IMR-90 (cell line): ENCODE results near the gene STAT1. TPM values are rescaled to one million over a fixed set of nuclear protein-coding genes. Genes with fewer than 3 reads are reported as not detected.

ENCODE experiments used
- ATAC-seq: fragments of 200-7000 bp; cut with Tn5 transposase; 2 replicates; pipeline ENCODE4 v1.9.1; 2020; ENCODE audit warnings: low read depth, mild to moderate bottlenecking, moderate library complexity
- BruUV-seq: library from RNA; stranded (reverse); fragments of 400-500 nt; replicated peaks from 2 replicates; lab custom pipeline; 2021; lab: Mats Ljungman, UMichigan
- CTCF ChIA-PET: fragments of 300-600 bp; formaldehyde crosslinking; extraction: SDS; loops from one replicate; lab custom pipeline; 2021; ENCODE audit warnings: antibody characterized with exemption; lab: Yijun Ruan, JAX
- POLR2A ChIA-PET: fragments of 300-600 bp; sonication (Branson Sonifier 250); formaldehyde crosslinking; loops from one replicate; lab custom pipeline; 2022; ENCODE audit warnings: antibody characterized with exemption; ENCODE audit not compliant: unreplicated experiment; lab: Charles Lee
- DNase-seq: peaks from one replicate; pipeline ENCODE4 v3.0.0; 2013
- H2AFZ ChIP-seq: replicated peaks from 2 replicates; pipeline ENCODE3; 2013; ENCODE audit warnings: low read length, mild to moderate bottlenecking; ENCODE audit not compliant: poor library complexity
- H2AK5ac ChIP-seq: 2 replicates; pipeline ENCODE4 v1.6.1; 2013; ENCODE audit warnings: low read depth, low read length, inconsistent platforms
- H2AK9ac ChIP-seq: replicated peaks from 2 replicates; pipeline ENCODE3; 2013; ENCODE audit warnings: mild to moderate bottlenecking, low read depth, low read length, moderate library complexity; ENCODE audit not compliant: poor library complexity
- H2BK120ac ChIP-seq: 2 replicates; pipeline ENCODE4 v1.6.1; 2013; ENCODE audit warnings: low read depth, low read length, inconsistent platforms
- H2BK15ac ChIP-seq: 3 replicates; pipeline ENCODE4 v1.6.1; 2013; ENCODE audit warnings: low read depth, low read length, inconsistent platforms
- H2BK20ac ChIP-seq: 2 replicates; pipeline ENCODE4 v1.6.1; 2013; ENCODE audit warnings: low read depth, mild to moderate bottlenecking, inconsistent platforms, low read length, moderate library complexity
- H2BK5ac ChIP-seq: 2 replicates; pipeline ENCODE4 v1.6.1; 2013; ENCODE audit warnings: mild to moderate bottlenecking, low read depth, low read length, inconsistent platforms; ENCODE audit not compliant: poor library complexity, severe bottlenecking
- H3K14ac ChIP-seq: replicated peaks from 2 replicates; pipeline ENCODE4 v1.6.1; 2013; ENCODE audit warnings: low read depth, low read length, inconsistent platforms
- H3K18ac ChIP-seq: 2 replicates; pipeline ENCODE4 v1.6.1; 2013; ENCODE audit warnings: low read depth, low read length, control low read depth
- H3K23ac ChIP-seq: 2 replicates; pipeline ENCODE4 v1.6.1; 2013; ENCODE audit warnings: low read depth, low read length, inconsistent platforms
- H3K27ac ChIP-seq: 2 replicates; pipeline ENCODE4 v1.5.1; 2013; ENCODE audit warnings: mild to moderate bottlenecking, control low read depth, low read length; ENCODE audit not compliant: insufficient read depth
- H3K27me3 ChIP-seq: 2 replicates; pipeline ENCODE4 v1.6.1; 2013; ENCODE audit warnings: low read length; ENCODE audit not compliant: control insufficient read depth, insufficient read depth
- H3K36me3 ChIP-seq: 2 replicates; pipeline ENCODE4 v1.6.1; 2013; ENCODE audit warnings: low read length, mixed read lengths; ENCODE audit not compliant: control insufficient read depth, insufficient read depth
- H3K4ac ChIP-seq: 2 replicates; pipeline ENCODE4 v1.6.1; 2013; ENCODE audit warnings: low read depth, low read length, inconsistent platforms
- H3K4me1 ChIP-seq: 2 replicates; pipeline ENCODE4 v1.6.1; 2013; ENCODE audit warnings: low read length, mixed read lengths; ENCODE audit not compliant: control insufficient read depth, insufficient read depth
- H3K4me2 ChIP-seq: 2 replicates; pipeline ENCODE4 v1.6.1; 2013; ENCODE audit warnings: low read depth, mild to moderate bottlenecking, control low read depth, low read length, moderate library complexity
- H3K4me3 ChIP-seq: 2 replicates; pipeline ENCODE4 v1.5.1; 2013; ENCODE audit warnings: low read depth, mild to moderate bottlenecking, control low read depth, low read length, moderate library complexity; ENCODE audit not compliant: insufficient read depth
- H3K56ac ChIP-seq: 2 replicates; pipeline ENCODE4 v1.6.1; 2013; ENCODE audit warnings: low read length, inconsistent platforms; ENCODE audit not compliant: insufficient read depth; ENCODE audit errors: extremely low read depth
- H3K79me1 ChIP-seq, 2 experiments: 2 replicates each; pipeline ENCODE4 v1.6.1; 2013; ENCODE audit warnings: low read length in 2 of 2, inconsistent platforms in 1 of 2, low read depth in 1 of 2
- H3K9ac ChIP-seq: 2 replicates; pipeline ENCODE4 v1.6.1; 2013; ENCODE audit warnings: low read depth, low read length, control low read depth
- H3K9me1 ChIP-seq: 2 replicates; pipeline ENCODE4 v1.6.1; 2013; ENCODE audit warnings: low read length, inconsistent platforms; ENCODE audit not compliant: insufficient read depth
- H3K9me3 ChIP-seq: 2 replicates; pipeline ENCODE4 v1.6.1; 2013; ENCODE audit warnings: low read length; ENCODE audit not compliant: control insufficient read depth, insufficient read depth
- H4K20me1 ChIP-seq: 2 replicates; pipeline ENCODE4 v1.6.1; 2013; ENCODE audit warnings: low read length, inconsistent platforms; ENCODE audit not compliant: insufficient read depth
- H4K5ac ChIP-seq: 2 replicates; pipeline ENCODE4 v1.6.1; 2013; ENCODE audit warnings: mild to moderate bottlenecking, low read depth, low read length, control low read depth
- H4K8ac ChIP-seq, 2 experiments: 2 replicates each; pipeline ENCODE4 v1.6.1; 2013; ENCODE audit warnings: low read depth in 2 of 2, low read length in 2 of 2, control low read depth in 1 of 2, inconsistent platforms in 1 of 2
- H4K91ac ChIP-seq: 2 replicates; pipeline ENCODE4 v1.6.1; 2013; ENCODE audit warnings: low read depth, low read length, inconsistent platforms; ENCODE audit not compliant: insufficient read depth
- BHLHE40 ChIP-seq: fragments of 150-350 bp; IDR thresholded peaks from 2 replicates; pipeline ENCODE4 v1.6.1; 2016; ENCODE audit warnings: mild to moderate bottlenecking, low read depth, low read length
- CEBPB ChIP-seq: IDR thresholded peaks from 2 replicates; pipeline ENCODE4 v1.6.1; 2012; ENCODE audit warnings: low read depth, low read length, improper control_type of control experiment
- CHD1 ChIP-seq: IDR thresholded peaks from 2 replicates; pipeline ENCODE4 v1.6.1; 2012; ENCODE audit warnings: low read depth, low read length, improper control_type of control experiment
- FOS ChIP-seq: fragments of 150-350 bp; IDR thresholded peaks from 2 replicates; pipeline ENCODE4 v1.6.1; 2016; ENCODE audit warnings: low read depth, low read length
- MAFK ChIP-seq: IDR thresholded peaks from 2 replicates; pipeline ENCODE4 v1.6.1; 2012; ENCODE audit warnings: low read depth, low read length, improper control_type of control experiment
- MAZ ChIP-seq: IDR thresholded peaks from 2 replicates; pipeline ENCODE4 v1.6.1; 2012; ENCODE audit warnings: low read depth, mild to moderate bottlenecking, low read length, improper control_type of control experiment, moderate library complexity, borderline replicate concordance
- MXI1 ChIP-seq: IDR thresholded peaks from 2 replicates; pipeline ENCODE4 v1.6.1; 2012; ENCODE audit warnings: low read depth, mild to moderate bottlenecking, low read length, moderate library complexity, borderline replicate concordance
- NFE2L2 ChIP-seq: fragments of 150-350 bp; IDR thresholded peaks from 2 replicates; pipeline ENCODE4 v1.6.1; 2016; ENCODE audit warnings: low read depth, mild to moderate bottlenecking, low read length
- POLR2A ChIP-seq: IDR thresholded peaks from 2 replicates; pipeline ENCODE4 v1.6.1; 2012; ENCODE audit warnings: mild to moderate bottlenecking, low read depth, low read length
- RAD21 ChIP-seq: IDR thresholded peaks from 2 replicates; pipeline ENCODE4 v1.6.1; 2012; ENCODE audit warnings: low read length, improper control_type of control experiment
- RCOR1 ChIP-seq: IDR thresholded peaks from 2 replicates; pipeline ENCODE4 v1.6.1; 2012; ENCODE audit warnings: mild to moderate bottlenecking, low read length, improper control_type of control experiment; ENCODE audit not compliant: insufficient replicate concordance
- RFX5 ChIP-seq: IDR thresholded peaks from 2 replicates; pipeline ENCODE4 v1.8.0; 2012; ENCODE audit warnings: low read depth, mild to moderate bottlenecking, low read length, moderate library complexity
- SMC3 ChIP-seq: fragments of 150-350 bp; IDR thresholded peaks from 2 replicates; pipeline ENCODE4 v1.6.1; 2016; ENCODE audit warnings: low read depth, mild to moderate bottlenecking, antibody characterized with exemption, low read length, moderate library complexity
- WGBS, 2 experiments: methylation state at CpG; one replicate each; pipeline versions ENCODE4 v1.1.5 to v1.1.7; 2013; ENCODE audit warnings: missing lambda C conversion rate in 2 of 2; ENCODE audit not compliant: insufficient read length in 1 of 2; ENCODE audit errors: extremely low coverage in 2 of 2; 5-methylcytosine and 5-hydroxymethylcytosine counted together
- dilution Hi-C: fragments of 300-500 bp; cut with HindIII; formaldehyde crosslinking; loops from one replicate; pipeline ENCODE4 v1.14.3; 2018; ENCODE audit warnings: low sequenced_read_pairs; ENCODE audit not compliant: unreplicated experiment
- in situ Hi-C: fragments of 300-500 bp; cut with MboI; formaldehyde crosslinking; loops from 3 replicates; pipeline ENCODE4 v1.14.3; 2019; ENCODE audit warnings: low sequenced_read_pairs, inconsistent platforms, mixed read lengths
- intact Hi-C: fragments of 100-400 bp; cut with micrococcal nuclease; formaldehyde crosslinking; loops from 2 replicates; pipeline ENCODE4 v1.10.0; 2022
- polyA plus RNA-seq, 3 experiments: library from polyadenylated mRNA; depleted of rRNA; stranded (reverse); fragments of >200 nt; gene quantifications; 2 replicates each; pipeline ENCODE4 v1.2.3, GENCODE V29; 2012; ENCODE audit warnings: low replicate concordance in 1 of 3
- total RNA-seq: library from RNA; depleted of rRNA; stranded (reverse); fragments of >200 nt; gene quantifications from 2 replicates; pipeline ENCODE4 v1.2.3, GENCODE V29; 2012
- TF ChIP-seq, protein P1 (sequence below): conservative IDR thresholded peaks from 2 replicates; pipeline ENCODE4 v1.5.1; 2012; ENCODE audit warnings: mild to moderate bottlenecking, low read depth, low read length, improper control_type of control experiment
- TF ChIP-seq, protein P2 (sequence below): fragments of 150-350 bp; IDR thresholded peaks from 2 replicates; pipeline ENCODE4 v1.6.1; 2017; ENCODE audit warnings: mild to moderate bottlenecking, antibody characterized with exemption, low read length, low read depth
- TF ChIP-seq, protein P3 (sequence below): fragments of 150-350 bp; IDR thresholded peaks from 2 replicates; pipeline ENCODE4 v1.6.1; 2016; ENCODE audit warnings: low read depth, mild to moderate bottlenecking, low read length, moderate library complexity, borderline replicate concordance

Gene STAT1
- total and polyA plus RNA-seq, 2 of the 4 experiments (the other 2 are of a cell fraction): 43.2 to 67.9 TPM

DNA sequence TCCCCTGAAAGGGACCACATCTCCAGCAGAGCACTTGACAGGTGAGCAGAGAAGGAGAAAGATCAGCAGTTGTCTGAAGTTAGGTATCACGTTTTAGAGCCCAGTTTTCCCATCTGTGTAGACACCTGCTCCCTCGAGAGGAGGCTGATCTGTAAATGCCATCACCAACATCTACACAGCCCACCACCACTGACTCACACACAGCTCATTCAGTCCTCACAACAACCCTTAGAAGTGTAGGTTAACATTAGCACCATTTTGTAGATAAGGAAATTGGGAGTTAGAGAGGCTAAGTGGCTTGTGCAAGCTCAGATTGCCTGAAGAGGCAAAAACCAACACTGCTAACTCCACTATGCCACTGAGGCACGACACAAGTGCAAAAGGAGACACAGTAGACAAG lies 37.2 kb upstream of the STAT1 start:
- Histone ChIP-seq H2AK9ac (peak overlapping the region; percentile 59), H3K79me1 (no peaks in the 10 kb centered on the region; a peak in 1 of 4 replicates), H2BK20ac (peak overlapping the region; percentile 95), H3K4me3 (no peak overlapping the region), H3K27me3 (no peaks in the 10 kb centered on the region), H4K8ac (peak overlapping the region; percentile 61 to 84), H3K56ac (peak overlapping the region; percentile 87), H2AFZ (peak overlapping the region; percentile 59), H3K4me1 (peaks cover 19% of the 10 kb centered on the region), H4K5ac (peak overlapping the region; percentile 43), H3K9ac (no peak overlapping the region), H4K20me1 (no peaks in the 10 kb centered on the region; the same call in 1 of the 2 replicates), H3K18ac (peak overlapping the region; percentile 87), H3K27ac (peak overlapping the region; percentile 92), H2BK5ac (peak overlapping the region; percentile 94), H3K9me3 (no peaks in the 10 kb centered on the region), H3K4ac (peak overlapping the region; percentile 79), H3K14ac (peak overlapping the region; percentile 98), H2AK5ac (peak overlapping the region; percentile 90), H3K9me1 (peaks cover 11% of the 10 kb centered on the region), H3K4me2 (peak overlapping the region; percentile 40; the same call in 1 of the 2 replicates), H3K23ac (peak overlapping the region; percentile 97), H2BK120ac (peak overlapping the region; percentile 99), H2BK15ac (peak overlapping the region; percentile 77), H4K91ac (peak overlapping the region; percentile 96), H3K36me3 (no peaks in the 10 kb centered on the region)
- ChIA-PET POLR2A (interaction anchor here (1.7 kb wide), 1 partner anchor 102 kb away, joined by 5 read pairs; no protein-coding TSS in a partner anchor), CTCF (interaction anchor here (0.8 to 5.6 kb wide), 8 partner anchors 11 to 470 kb away, joined by 3 to 53 read pairs (median 5); no protein-coding TSS in a partner anchor)
- in situ Hi-C loops: loop anchor here (5.0 to 10.0 kb wide), 2 partner anchors 101 to 444 kb away; partner anchors contain the start of gene STAT4
- DNase-seq (peak; percentile 55), ATAC-seq (no peak)
- no CpG with 5 or more reads among the region's 3 CpGs for WGBS, 2 experiments
- no TSS peak for BruUV-seq
- TF ChIP-seq NFE2L2 (no peak), SMC3 (no peak), RCOR1 (no peak), MAFK (no peak), FOS (no peak), RFX5 (no peak), BHLHE40 (no peak), MAZ (no peak), RAD21 (no peak), POLR2A (no peak), MXI1 (no peak), CHD1 (no peak), CEBPB (no peak; the same call in 1 of the 2 replicates)
- TF ChIP-seq, protein P1, sequence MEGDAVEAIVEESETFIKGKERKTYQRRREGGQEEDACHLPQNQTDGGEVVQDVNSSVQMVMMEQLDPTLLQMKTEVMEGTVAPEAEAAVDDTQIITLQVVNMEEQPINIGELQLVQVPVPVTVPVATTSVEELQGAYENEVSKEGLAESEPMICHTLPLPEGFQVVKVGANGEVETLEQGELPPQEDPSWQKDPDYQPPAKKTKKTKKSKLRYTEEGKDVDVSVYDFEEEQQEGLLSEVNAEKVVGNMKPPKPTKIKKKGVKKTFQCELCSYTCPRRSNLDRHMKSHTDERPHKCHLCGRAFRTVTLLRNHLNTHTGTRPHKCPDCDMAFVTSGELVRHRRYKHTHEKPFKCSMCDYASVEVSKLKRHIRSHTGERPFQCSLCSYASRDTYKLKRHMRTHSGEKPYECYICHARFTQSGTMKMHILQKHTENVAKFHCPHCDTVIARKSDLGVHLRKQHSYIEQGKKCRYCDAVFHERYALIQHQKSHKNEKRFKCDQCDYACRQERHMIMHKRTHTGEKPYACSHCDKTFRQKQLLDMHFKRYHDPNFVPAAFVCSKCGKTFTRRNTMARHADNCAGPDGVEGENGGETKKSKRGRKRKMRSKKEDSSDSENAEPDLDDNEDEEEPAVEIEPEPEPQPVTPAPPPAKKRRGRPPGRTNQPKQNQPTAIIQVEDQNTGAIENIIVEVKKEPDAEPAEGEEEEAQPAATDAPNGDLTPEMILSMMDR: no peak
- TF ChIP-seq, protein P2, sequence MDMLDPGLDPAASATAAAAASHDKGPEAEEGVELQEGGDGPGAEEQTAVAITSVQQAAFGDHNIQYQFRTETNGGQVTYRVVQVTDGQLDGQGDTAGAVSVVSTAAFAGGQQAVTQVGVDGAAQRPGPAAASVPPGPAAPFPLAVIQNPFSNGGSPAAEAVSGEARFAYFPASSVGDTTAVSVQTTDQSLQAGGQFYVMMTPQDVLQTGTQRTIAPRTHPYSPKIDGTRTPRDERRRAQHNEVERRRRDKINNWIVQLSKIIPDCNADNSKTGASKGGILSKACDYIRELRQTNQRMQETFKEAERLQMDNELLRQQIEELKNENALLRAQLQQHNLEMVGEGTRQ: no peak
- TF ChIP-seq, protein P3, sequence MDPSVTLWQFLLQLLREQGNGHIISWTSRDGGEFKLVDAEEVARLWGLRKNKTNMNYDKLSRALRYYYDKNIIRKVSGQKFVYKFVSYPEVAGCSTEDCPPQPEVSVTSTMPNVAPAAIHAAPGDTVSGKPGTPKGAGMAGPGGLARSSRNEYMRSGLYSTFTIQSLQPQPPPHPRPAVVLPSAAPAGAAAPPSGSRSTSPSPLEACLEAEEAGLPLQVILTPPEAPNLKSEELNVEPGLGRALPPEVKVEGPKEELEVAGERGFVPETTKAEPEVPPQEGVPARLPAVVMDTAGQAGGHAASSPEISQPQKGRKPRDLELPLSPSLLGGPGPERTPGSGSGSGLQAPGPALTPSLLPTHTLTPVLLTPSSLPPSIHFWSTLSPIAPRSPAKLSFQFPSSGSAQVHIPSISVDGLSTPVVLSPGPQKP: no peak
- intact Hi-C loops: no loop called here
- dilution Hi-C loops: no loop called here
